Fibroblast of lung (primary cell): ENCODE results near the gene IL1B.

Source experiments
- EZH2 ChIP-seq: IDR thresholded peaks from 2 replicates; pipeline ENCODE4 v1.5.1; 2012; ENCODE audit warnings: low read length, control low read depth, mild to moderate bottlenecking; ENCODE audit errors: missing control alignments
- TF ChIP-seq, protein P1 (sequence below), 2 donors: IDR thresholded peaks in 1 of 2; conservative IDR thresholded peaks in 1 of 2; 1 replicate in 1 of 2; 2 replicates in 1 of 2; pipeline ENCODE4 v1.5.1; 2011 to 2012; ENCODE audit warnings: low read length in 2 of 2, control low read depth in 1 of 2, inconsistent platforms in 1 of 2, low read depth in 1 of 2, mild to moderate bottlenecking in 1 of 2

DNA sequence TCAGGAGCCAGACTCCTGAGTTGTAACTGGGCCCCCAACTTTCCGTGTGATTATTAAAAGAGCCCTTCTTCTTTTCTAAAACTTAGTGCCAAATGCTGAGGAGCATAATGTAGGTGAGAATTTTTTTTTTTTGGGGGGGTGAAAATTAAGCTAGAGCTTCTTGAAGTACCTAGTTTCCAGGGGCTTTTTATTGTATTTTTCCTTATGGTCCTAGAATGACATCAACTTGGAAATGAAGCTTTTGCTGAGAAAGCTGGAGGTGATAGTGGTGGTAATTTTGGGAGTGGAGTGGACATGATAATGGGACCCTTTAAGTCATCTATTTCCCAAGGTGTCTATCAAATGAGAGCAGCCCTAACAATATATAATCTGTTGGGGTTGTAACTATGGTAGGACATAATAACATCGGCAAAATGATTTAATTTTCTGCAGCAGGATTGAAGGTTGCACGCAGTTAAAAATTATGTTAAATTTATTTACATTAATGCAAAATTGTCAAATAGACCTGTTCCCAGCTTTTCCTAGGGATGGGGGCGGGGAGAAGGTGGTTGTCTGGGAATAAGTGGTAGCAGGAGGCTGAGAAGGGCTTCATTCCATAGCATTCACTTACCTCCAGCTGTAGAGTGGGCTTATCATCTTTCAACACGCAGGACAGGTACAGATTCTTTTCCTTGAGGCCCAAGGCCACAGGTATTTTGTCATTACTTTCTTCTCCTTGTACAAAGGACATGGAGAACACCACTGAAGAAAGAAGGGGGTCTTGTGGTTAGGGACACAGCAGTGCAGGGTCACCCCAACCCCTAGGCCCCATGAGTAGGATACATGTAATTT lies 5.7 kb downstream of the IL1B start:
- no peak for TF ChIP-seq EZH2
- TF ChIP-seq, protein P1, sequence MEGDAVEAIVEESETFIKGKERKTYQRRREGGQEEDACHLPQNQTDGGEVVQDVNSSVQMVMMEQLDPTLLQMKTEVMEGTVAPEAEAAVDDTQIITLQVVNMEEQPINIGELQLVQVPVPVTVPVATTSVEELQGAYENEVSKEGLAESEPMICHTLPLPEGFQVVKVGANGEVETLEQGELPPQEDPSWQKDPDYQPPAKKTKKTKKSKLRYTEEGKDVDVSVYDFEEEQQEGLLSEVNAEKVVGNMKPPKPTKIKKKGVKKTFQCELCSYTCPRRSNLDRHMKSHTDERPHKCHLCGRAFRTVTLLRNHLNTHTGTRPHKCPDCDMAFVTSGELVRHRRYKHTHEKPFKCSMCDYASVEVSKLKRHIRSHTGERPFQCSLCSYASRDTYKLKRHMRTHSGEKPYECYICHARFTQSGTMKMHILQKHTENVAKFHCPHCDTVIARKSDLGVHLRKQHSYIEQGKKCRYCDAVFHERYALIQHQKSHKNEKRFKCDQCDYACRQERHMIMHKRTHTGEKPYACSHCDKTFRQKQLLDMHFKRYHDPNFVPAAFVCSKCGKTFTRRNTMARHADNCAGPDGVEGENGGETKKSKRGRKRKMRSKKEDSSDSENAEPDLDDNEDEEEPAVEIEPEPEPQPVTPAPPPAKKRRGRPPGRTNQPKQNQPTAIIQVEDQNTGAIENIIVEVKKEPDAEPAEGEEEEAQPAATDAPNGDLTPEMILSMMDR (conservative IDR thresholded peaks at IDR 0.05 in 1 of 2, IDR thresholded peaks at IDR 0.05 in 1 of 2; ENCODE audit: low read depth in 1 of 2, low read length in 2 of 2), result no peak
